Measurements from ENCODE around the gene GNAS. TPM values are rescaled to one million over a fixed set of nuclear protein-coding genes. Genes with fewer than 3 reads are reported as not detected.

Gene GNAS
- total and polyA plus RNA-seq, 10 of the 15 experiments (the other 5 are each of a cell fraction or from before 2014, with no cell fraction given), result 209 to 950 (median 394) TPM

GRCh38 chr20:58889798-58890517 lies 37.4 kb downstream of the GNAS start (continued):
- peak; percentile 63; the same call in 1 of the 2 replicates for TF ChIP-seq SMARCA5 (IDR thresholded peaks at IDR 0.05)
- TF ChIP-seq DPF2 (IDR thresholded peaks at IDR 0.05), result no peak
- TF ChIP-seq EED (IDR thresholded peaks at IDR 0.05; ENCODE audit: low read depth), result no peak
- no peak for TF ChIP-seq BCLAF1 (IDR thresholded peaks at IDR 0.05)
- no peak for TF ChIP-seq ZNF217 (IDR thresholded peaks at IDR 0.05)
- TF ChIP-seq ZZZ3 (IDR thresholded peaks at IDR 0.05; ENCODE audit: control insufficient read depth, insufficient read length, low read depth), result no peak
- TF ChIP-seq FOS (IDR thresholded peaks at IDR 0.05; ENCODE audit: borderline replicate concordance, extremely low read depth, insufficient read length), result no peak
- TF ChIP-seq BACH1 (IDR thresholded peaks at IDR 0.05; ENCODE audit: borderline replicate concordance), result no peak; the same call in 1 of the 2 replicates
- no peak for TF ChIP-seq TBL1XR1 (IDR thresholded peaks at IDR 0.05; ENCODE audit: low read depth, low read length)
- TF ChIP-seq GATAD2B (conservative IDR thresholded peaks at IDR 0.05; ENCODE audit: low read depth), result no peak
- no peak for TF ChIP-seq TARDBP (IDR thresholded peaks at IDR 0.05; ENCODE audit: borderline replicate concordance)
- no peak for TF ChIP-seq CBX5 (IDR thresholded peaks at IDR 0.05; ENCODE audit: low read depth)
